Ascending aorta (tissue), 2 donors: ENCODE data around the gene ASIC4. TPM values are rescaled to one million over a fixed set of nuclear protein-coding genes. Genes with fewer than 3 reads are reported as not detected.

Experiments
- DNase-seq, 2 donors: peaks; one replicate each; pipeline ENCODE4 v3.0.0-alpha.2; 2019; ENCODE audit warnings: low spot score in 2 of 2
- H3K27ac ChIP-seq, 2 donors: fragments of 200-600 bp; sonication (generic); one replicate each; pipeline ENCODE4 v1.5.1; 2016 to 2017; ENCODE audit warnings: mild to moderate bottlenecking in 1 of 2
- H3K27me3 ChIP-seq: fragments of 200-600 bp; sonication (generic); one replicate; pipeline ENCODE4 v1.5.1; 2017
- H3K36me3 ChIP-seq, 2 donors: fragments of 200-600 bp; sonication (generic); one replicate each; pipeline ENCODE4 v1.5.1; 2016
- H3K4me1 ChIP-seq, 2 donors: fragments of 200-600 bp; sonication (generic); one replicate each; pipeline ENCODE4 v1.5.1; 2016 to 2017; ENCODE audit warnings: mild to moderate bottlenecking in 1 of 2
- H3K4me3 ChIP-seq, 2 donors: fragments of 200-600 bp; sonication (generic); one replicate each; pipeline ENCODE4 v1.5.1; 2016 to 2017; ENCODE audit warnings: mild to moderate bottlenecking in 1 of 2
- H3K9me3 ChIP-seq, 2 donors: fragments of 200-600 bp; sonication (generic); one replicate each; pipeline ENCODE4 v1.5.1; 2016
- CTCF ChIP-seq, 3 experiments: fragments of 200-600 bp in 2 of 3; fragments of 450-650 bp in 1 of 3; sonication (generic) in 2 of 3; IDR thresholded peaks; one replicate each; pipeline ENCODE4 v1.5.1; 2016 to 2019; ENCODE audit warnings: antibody characterized with exemption in 3 of 3, mild to moderate bottlenecking in 1 of 3, moderate library complexity in 1 of 3
- intact Hi-C: fragments of 100-400 bp; cut with DNase I; formaldehyde crosslinking; loops from one replicate; pipeline ENCODE4 v1.15.1; 2023
- total RNA-seq: library from RNA; depleted of rRNA; stranded (reverse); fragments of >200 nt; gene quantifications from one replicate; pipeline ENCODE4 v1.1.0, GENCODE V29; 2016

ASIC4 gene
- total RNA-seq, 1 donor from 2014 or later = not detected

DNA sequence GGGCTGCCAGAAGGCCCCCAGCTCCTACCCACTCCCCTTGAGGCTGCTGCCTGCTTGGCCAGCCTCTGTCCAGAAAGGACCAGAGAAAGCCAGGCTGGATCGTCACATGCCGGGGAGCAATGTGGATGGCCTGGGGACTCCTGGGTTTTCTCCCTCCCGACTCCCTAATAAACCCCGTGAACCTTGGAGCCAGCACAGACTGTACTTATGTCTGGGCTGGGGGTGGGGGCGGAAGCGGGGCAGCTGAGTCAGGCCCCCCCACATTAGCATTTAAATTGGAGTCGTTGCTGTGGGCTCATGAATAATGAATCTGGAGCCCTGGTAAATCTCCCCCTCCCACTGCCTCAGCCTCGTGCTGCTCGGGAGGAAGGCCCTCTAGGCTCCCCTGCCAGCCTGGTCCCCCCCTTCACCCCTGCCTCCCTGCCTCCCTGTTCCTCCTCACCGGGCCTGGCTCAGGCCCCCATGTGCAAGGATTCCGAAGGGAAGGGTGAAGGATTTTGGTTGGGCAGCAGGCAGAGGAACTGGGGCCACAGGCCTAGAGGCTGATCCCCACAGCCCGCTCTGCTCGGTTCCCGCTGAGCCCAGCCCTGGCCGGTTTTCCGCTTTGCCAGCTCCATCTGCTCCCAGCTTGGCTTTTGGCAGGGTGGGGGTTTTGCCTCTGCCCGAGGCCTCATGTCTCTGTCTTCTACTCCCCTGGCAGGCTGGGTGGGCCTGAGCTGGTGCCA, 7.3 kb upstream of the ASIC4 start:
- Histone ChIP-seq H3K36me3 (peaks cover 40 to 47% of the 10 kb centered on the region in 2 donors), H3K4me1 (peaks cover 5 to 23% of the 10 kb centered on the region in 2 donors), H3K27ac (no peak overlapping the region), H3K9me3 (no peaks in the 10 kb centered on the region), H3K4me3 (no peak overlapping the region), H3K27me3 (peaks cover 4% of the 10 kb centered on the region)
- intact Hi-C loops = no loop called here
- no peak for DNase-seq
- TF ChIP-seq CTCF (IDR thresholded peaks at IDR 0.05) = no peak

GRCh38 chr2:219507581-219508443, 6.5 kb upstream of the ASIC4 start:
- TF ChIP-seq CTCF (IDR thresholded peaks at IDR 0.05) = no peak
- peaks cover 32 to 39% of the 10 kb centered on the region in 2 donors for H3K36me3 ChIP-seq
- no peaks in the 10 kb centered on the region for H3K9me3 ChIP-seq
- no peak for DNase-seq
- no peak overlapping the region for H3K27ac ChIP-seq
- H3K4me1 ChIP-seq = peaks cover 5 to 23% of the 10 kb centered on the region in 2 donors
- H3K27me3 ChIP-seq = peaks cover 7% of the 10 kb centered on the region
- intact Hi-C loops = no loop called here
- H3K4me3 ChIP-seq = no peak overlapping the region

DNA sequence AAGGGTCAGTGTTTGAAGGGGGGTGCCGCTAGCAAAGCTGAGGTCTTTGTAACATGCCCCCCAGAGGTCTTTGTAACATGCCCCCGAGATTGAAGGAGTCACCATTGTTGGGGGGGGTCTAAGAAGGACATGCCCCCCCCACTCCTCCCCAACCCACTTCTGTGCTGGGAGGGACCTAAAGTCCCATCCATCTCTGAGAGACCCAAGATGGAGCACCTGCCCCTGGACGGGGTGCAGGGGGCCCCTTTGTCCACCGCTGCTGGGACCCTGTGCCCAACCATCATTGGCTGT, 5.9 kb upstream of the ASIC4 start:
- no peak for TF ChIP-seq CTCF (IDR thresholded peaks at IDR 0.05)
- peaks cover 5 to 23% of the 10 kb centered on the region in 2 donors for H3K4me1 ChIP-seq
- DNase-seq = no peak
- H3K27ac ChIP-seq = no peak overlapping the region
- H3K4me3 ChIP-seq = no peak overlapping the region
- intact Hi-C loops = no loop called here
- H3K36me3 ChIP-seq = peaks cover 32 to 35% of the 10 kb centered on the region in 2 donors
- no peaks in the 10 kb centered on the region for H3K9me3 ChIP-seq
- H3K27me3 ChIP-seq = peaks cover 13% of the 10 kb centered on the region

- no peak overlapping the region for H3K4me3 ChIP-seq
- H3K27me3 ChIP-seq = peaks cover 20% of the 10 kb centered on the region
- no peak for DNase-seq
- no peaks in the 10 kb centered on the region for H3K9me3 ChIP-seq
- peaks cover 27% of the 10 kb centered on the region in 2 donors for H3K36me3 ChIP-seq
- H3K4me1 ChIP-seq = peaks cover 5 to 25% of the 10 kb centered on the region in 2 donors
- intact Hi-C loops = loop anchor here (1.0 kb wide), 1 partner anchor 21 kb away; no protein-coding TSS in a partner anchor
- TF ChIP-seq CTCF (IDR thresholded peaks at IDR 0.05) = no peak
- H3K27ac ChIP-seq = no peak overlapping the region
These were observed 5.1 kb upstream of the ASIC4 start for GRCh38 chr2:219508971-219509779.

GRCh38 chr2:219509780-219510511, 4.3 kb upstream of the ASIC4 start:
- Histone ChIP-seq H3K9me3 (no peaks in the 10 kb centered on the region), H3K4me3 (peak overlapping the region in 1 of 2 donors; percentile 63), H3K27me3 (peaks cover 27% of the 10 kb centered on the region), H3K4me1 (peaks cover 5 to 25% of the 10 kb centered on the region in 2 donors), H3K36me3 (peaks cover 19% of the 10 kb centered on the region in 2 donors), H3K27ac (no peak overlapping the region)
- peak; percentile 66 to 77 (median 68) for TF ChIP-seq CTCF (IDR thresholded peaks at IDR 0.05)
- DNase-seq = peak in 1 of 2 donors; percentile 76
- intact Hi-C loops = loop anchor here (1.0 kb wide), 1 partner anchor 20 kb away; no protein-coding TSS in a partner anchor
